Ascending aorta (tissue), 2 donors: ENCODE data around the gene TNK2. TPM values are rescaled to one million over a fixed set of nuclear protein-coding genes. Genes with fewer than 3 reads are reported as not detected.

Source experiments
- DNase-seq, 2 donors: peaks; one replicate each; pipeline ENCODE4 v3.0.0-alpha.2; 2019; ENCODE audit warnings: low spot score in 2 of 2
- H3K27ac ChIP-seq, 2 donors: fragments of 200-600 bp; sonication (generic); one replicate each; pipeline ENCODE4 v1.5.1; 2016 to 2017; ENCODE audit warnings: mild to moderate bottlenecking in 1 of 2
- H3K27me3 ChIP-seq: fragments of 200-600 bp; sonication (generic); one replicate; pipeline ENCODE4 v1.5.1; 2017
- H3K36me3 ChIP-seq, 2 donors: fragments of 200-600 bp; sonication (generic); one replicate each; pipeline ENCODE4 v1.5.1; 2016
- H3K4me1 ChIP-seq, 2 donors: fragments of 200-600 bp; sonication (generic); one replicate each; pipeline ENCODE4 v1.5.1; 2016 to 2017; ENCODE audit warnings: mild to moderate bottlenecking in 1 of 2
- H3K4me3 ChIP-seq, 2 donors: fragments of 200-600 bp; sonication (generic); one replicate each; pipeline ENCODE4 v1.5.1; 2016 to 2017; ENCODE audit warnings: mild to moderate bottlenecking in 1 of 2
- H3K9me3 ChIP-seq, 2 donors: fragments of 200-600 bp; sonication (generic); one replicate each; pipeline ENCODE4 v1.5.1; 2016
- CTCF ChIP-seq, 3 experiments: fragments of 200-600 bp in 2 of 3; fragments of 450-650 bp in 1 of 3; sonication (generic) in 2 of 3; IDR thresholded peaks; one replicate each; pipeline ENCODE4 v1.5.1; 2016 to 2019; ENCODE audit warnings: antibody characterized with exemption in 3 of 3, mild to moderate bottlenecking in 1 of 3, moderate library complexity in 1 of 3
- intact Hi-C: fragments of 100-400 bp; cut with DNase I; formaldehyde crosslinking; loops from one replicate; pipeline ENCODE4 v1.15.1; 2023
- total RNA-seq: library from RNA; depleted of rRNA; stranded (reverse); fragments of >200 nt; gene quantifications from one replicate; pipeline ENCODE4 v1.1.0, GENCODE V29; 2016

TNK2 gene
- total RNA-seq, 1 donor from 2014 or later, result 164 TPM

DNA sequence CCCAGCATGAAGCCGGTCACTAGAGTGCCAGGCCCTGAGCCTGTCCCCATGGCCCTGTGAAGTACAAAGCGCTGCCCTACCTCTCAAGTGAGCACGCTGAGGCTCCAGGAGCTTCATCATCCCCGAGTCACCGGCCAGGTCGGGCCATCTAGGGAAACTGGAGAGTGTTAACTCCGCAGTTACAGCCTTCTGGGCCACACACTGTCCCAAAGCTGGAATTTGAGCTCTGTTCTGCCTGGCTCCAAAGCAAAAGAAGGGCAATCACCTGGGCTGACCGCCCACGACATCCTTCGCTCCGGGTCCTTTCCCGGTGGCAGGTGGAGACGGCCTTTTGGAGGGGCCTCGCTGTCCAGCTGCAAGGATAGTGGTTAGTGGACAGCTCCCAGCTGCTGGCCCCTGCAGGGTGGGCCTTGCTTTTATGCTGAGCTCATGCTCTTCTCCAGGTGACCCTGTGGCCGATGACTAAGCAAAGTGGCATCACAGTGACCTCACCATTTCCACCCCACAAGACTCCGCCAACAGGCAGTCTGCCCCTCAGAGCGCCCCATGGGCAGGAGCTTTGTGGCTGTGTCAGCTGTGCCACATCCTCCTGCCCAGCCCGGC, 93.1 kb downstream of the TNK2 start:
- TF ChIP-seq CTCF (IDR thresholded peaks at IDR 0.05), result no peak
- Histone ChIP-seq H3K4me1 (no peaks in the 10 kb centered on the region), H3K4me3 (no peak overlapping the region), H3K27me3 (no peaks in the 10 kb centered on the region), H3K36me3 (no peaks in the 10 kb centered on the region), H3K27ac (no peak overlapping the region), H3K9me3 (no peaks in the 10 kb centered on the region)
- DNase-seq, result no peak
- intact Hi-C loops, result no loop called here

- no peaks in the 10 kb centered on the region for H3K36me3 ChIP-seq
- no peaks in the 10 kb centered on the region for H3K4me1 ChIP-seq
- no peak overlapping the region for H3K4me3 ChIP-seq
- no peak for DNase-seq
- TF ChIP-seq CTCF (IDR thresholded peaks at IDR 0.05), result no peak
- no peak overlapping the region for H3K27ac ChIP-seq
- H3K27me3 ChIP-seq, result no peaks in the 10 kb centered on the region
- intact Hi-C loops, result no loop called here
- H3K9me3 ChIP-seq, result no peaks in the 10 kb centered on the region
Measured at GRCh38 chr3:195813916-195814640, 94.3 kb downstream of the TNK2 start.

Other genes with a start within 250 kb of the TNK2 start
- 52.0 TPM for gene MUC20, start 187.6 kb downstream of the TNK2 start, total RNA-seq
- gene MUC4, start 96.6 kb downstream of the TNK2 start, total RNA-seq, result not detected
- 30.1 TPM for gene TFRC, start 173.5 kb upstream of the TNK2 start, total RNA-seq